Measurements from ENCODE around the gene MRAP.
"Not testable (repeated sequence)": the region's sequence is repeated elsewhere in the genome, so short reads cannot be mapped to it uniquely, and the experiment has no call there.

The MRAP gene

GRCh38 chr21:32298658-32299081 lies at the start of gene MRAP:
TSS of gene MRAP (plus strand) at chr21:32298855. CDS start at chr21:32298972, 117 bp downstream.
- DNase-seq: no peak

- DNase-seq: no peak
These were observed 49.0 kb upstream of the MRAP start for GRCh38 chr21:32249511-32250280.

GRCh38 chr21:32252136-32252535 lies 46.5 kb upstream of the MRAP start:
- DNase-seq: no peak

- DNase-seq: no peak
These were observed 45.4 kb upstream of the MRAP start for GRCh38 chr21:32253215-32253641.

DNA sequence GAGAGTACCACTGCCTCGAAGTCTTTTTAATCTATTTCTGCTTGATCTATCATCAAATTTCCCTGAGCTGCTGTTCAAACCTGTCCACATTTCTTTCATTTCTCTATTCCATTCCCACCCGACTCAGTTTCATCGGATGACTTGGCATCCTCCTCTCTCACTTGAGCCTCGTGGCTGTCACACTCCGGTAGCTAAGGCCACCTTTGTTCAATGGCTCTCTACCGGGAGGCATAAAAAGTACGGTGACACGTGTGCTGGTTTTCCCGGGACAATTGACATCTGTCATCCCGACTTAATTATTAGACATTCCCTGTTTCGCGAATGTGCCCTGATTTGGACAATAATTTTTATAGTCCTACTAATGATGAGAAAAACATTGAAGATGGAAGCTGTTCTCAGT lies 42.4 kb upstream of the MRAP start:
- DNase-seq: no peak

- DNase-seq: no peak
These were observed 41.6 kb upstream of the MRAP start for GRCh38 chr21:32256873-32257620.

DNA sequence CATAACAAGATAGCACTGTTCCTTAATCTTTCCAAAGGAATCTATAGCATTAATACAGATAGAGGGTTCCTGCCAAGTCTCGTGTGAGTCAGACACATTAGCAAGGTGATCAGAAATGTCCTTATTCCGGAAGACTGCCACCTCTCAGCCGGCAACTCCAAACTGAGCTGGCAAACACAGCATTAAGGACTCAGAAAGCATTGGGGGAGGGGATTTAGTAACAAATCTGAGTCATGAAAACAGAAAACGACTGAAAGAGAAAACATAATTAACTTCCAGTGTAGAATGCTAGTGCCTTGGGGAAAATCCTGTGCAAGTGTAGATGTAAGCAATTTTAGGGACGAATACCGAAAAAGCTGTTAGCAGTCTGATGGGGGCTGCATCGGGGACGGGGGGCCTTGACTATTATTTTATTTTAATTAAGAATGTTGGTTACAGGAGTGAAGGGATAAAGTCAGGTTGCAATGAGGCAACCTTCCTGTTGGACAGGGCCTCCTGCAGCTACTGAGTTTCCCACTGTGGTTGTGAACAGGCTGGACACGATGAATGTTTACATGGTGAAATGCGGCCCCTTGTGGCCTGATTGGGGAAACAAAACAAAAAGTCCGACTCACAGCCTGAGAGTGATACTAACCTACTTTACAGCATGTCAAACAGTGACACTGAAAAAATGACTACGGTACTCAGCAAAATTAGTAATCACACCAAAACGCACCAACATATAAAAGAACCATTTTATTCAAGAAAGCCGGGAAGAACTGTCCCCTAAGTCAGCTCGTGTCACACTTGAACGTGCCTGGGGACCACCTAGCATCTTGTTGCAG lies 40.5 kb upstream of the MRAP start:
- peak; percentile 62 for DNase-seq

DNA sequence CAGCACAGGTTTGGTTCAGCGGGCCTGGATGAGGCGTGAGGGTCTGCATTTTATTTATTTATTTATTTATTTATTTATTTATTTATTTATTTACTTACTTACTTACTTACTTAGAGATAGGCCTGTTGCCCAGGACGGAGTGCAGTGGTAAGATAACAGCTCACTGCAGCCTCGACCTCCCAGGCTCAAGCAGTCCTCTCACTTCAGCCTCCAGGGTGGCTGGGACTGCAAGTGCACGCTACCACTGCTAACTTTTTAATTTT lies 39.9 kb upstream of the MRAP start:
- not testable (repeated sequence) for DNase-seq

GRCh38 chr21:32260130-32260529 lies 38.5 kb upstream of the MRAP start:
- DNase-seq: no peak

GRCh38 chr21:32261929-32262328 lies 36.7 kb upstream of the MRAP start:
- DNase-seq: no peak

GRCh38 chr21:32265321-32265720 lies 33.3 kb upstream of the MRAP start:
- not testable (repeated sequence) for DNase-seq

DNA sequence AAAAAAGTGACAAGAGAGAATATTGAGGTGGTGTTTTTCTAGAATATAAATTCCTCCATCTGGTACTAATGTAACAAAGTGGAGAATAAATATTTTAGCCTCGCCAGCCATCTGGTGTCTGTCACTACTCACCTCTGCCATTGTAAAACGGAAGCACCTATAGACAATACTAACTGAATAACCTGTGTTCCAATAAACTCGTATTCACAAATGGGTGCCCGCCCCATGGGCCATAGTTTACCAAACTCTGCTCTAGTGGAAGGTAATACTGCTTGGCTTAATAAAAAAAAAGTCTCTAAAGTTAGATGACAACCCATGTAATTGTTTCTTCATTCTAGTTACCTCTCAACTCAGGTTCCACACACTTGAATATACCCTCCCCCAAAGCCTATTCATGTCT lies 27.9 kb upstream of the MRAP start:
- no peak for DNase-seq

- DNase-seq: no peak
These were observed 22.0 kb upstream of the MRAP start for GRCh38 chr21:32276671-32277070.

- no peak for DNase-seq
These were observed 20.6 kb upstream of the MRAP start for GRCh38 chr21:32278103-32278502.

- peak; percentile 99 for DNase-seq
These were observed 19.9 kb upstream of the MRAP start, which contains the start of gene MIS18A for GRCh38 chr21:32278518-32279376. TSS of gene MIS18A (minus strand) at chr21:32279049. CDS start at chr21:32279014, 35 bp downstream.

- DNase-seq: no peak
These were observed 19.3 kb upstream of the MRAP start for GRCh38 chr21:32279377-32279680.

- no peak for DNase-seq
These were observed 17.1 kb upstream of the MRAP start for GRCh38 chr21:32281531-32281930.

DNA sequence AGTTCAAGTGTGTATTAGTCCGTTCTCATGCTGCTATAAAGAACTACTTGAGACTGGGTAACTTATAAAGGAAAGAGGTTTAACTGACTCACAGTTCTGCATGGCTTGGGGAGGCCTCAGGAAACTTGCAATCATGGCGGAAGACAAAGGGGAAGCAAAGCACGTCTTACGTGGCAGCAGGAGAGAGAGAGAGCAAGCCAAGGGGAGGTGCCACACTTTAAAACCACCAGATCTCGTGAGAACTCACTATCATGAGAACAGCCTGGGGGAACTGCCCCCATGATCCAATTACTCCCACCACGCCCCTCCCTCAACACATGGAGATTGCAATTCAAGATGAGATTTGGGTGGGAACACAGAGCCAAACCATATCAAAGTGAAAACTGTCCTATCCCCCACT lies 15.7 kb upstream of the MRAP start:
- no peak for DNase-seq

DNA sequence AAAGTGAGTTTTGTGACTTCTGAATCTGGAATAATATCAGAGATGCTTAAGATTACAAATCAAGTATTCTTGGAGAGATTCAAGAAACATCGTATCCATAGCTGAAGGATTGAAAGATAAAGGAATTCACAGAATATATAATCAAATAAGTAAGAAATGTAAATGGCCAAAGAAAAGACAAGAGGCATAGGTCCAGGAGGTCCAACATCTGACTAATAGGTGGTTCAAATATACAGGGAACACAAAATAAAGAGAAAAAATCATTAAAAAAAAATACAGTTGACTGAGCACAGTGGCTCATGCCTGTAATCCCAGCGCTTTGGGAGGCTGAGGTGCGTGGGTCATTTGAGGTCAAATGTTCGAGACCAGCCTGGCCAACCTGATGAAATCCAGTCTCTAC lies 13.2 kb upstream of the MRAP start:
- no peak for DNase-seq

DNA sequence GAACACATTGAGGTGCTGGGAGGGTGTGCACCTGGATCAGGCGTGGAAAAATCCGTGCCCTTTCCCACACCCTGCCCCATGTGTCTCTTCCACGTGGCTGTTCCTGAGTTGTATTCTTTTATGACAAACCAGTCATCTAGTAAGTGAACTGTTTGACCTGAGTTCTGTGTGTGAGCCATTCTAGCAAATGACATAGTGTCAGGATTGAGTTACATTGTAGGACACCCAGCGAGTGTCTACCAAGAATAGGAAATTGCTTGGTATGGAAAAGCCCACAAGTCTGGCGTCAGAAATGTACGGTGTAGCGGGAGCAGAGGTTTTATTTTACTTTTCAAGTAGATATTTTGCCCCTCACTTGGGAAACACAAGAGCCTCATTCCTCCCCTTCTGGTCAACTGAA lies 1.2 kb upstream of the MRAP start:
- no peak for DNase-seq

GRCh38 chr21:32298148-32298559 lies 501 bp upstream of the MRAP start:
- no peak for DNase-seq

GRCh38 chr21:32299695-32300094 lies 1.0 kb downstream of the MRAP start:
- no peak for DNase-seq

Measured in activated CD8-positive, alpha-beta memory T cell treated with anti-CD3 and anti-CD28 coated beads, Interleukin-2, amount 50 U/mL, for 48 hours (primary cell).